Measurements from ENCODE around the gene MAP3K2. TPM values are rescaled to one million over a fixed set of nuclear protein-coding genes. Genes with fewer than 3 reads are reported as not detected.

The MAP3K2 gene
- total RNA-seq, 4 donors from 2014 or later = 29.4 to 37.4 (median 31.3) TPM

DNA sequence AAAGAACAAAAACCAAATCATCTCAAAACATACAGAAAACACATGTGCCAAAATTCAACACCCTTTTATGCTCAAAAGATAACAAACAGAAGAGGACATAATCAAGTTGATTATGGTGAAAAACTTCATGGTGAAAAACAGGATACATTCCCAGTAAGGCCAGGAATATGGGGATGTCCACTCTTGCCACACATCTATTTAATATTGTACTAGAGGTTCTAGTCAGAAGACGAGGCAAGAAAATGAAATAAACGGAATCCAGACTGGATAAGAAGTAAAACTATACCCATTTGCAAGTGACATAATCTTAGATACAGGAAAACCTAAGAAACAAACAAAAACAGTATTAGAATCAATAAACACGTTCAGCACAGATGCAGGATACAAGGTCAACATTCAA lies 40.8 kb downstream of the MAP3K2 start:
- no peaks in the 10 kb centered on the region for H3K4me1 ChIP-seq
- H3K4me3 ChIP-seq = no peak overlapping the region
- intact Hi-C loops (cut with DNase I) = no loop called here
- TF ChIP-seq, protein P1, sequence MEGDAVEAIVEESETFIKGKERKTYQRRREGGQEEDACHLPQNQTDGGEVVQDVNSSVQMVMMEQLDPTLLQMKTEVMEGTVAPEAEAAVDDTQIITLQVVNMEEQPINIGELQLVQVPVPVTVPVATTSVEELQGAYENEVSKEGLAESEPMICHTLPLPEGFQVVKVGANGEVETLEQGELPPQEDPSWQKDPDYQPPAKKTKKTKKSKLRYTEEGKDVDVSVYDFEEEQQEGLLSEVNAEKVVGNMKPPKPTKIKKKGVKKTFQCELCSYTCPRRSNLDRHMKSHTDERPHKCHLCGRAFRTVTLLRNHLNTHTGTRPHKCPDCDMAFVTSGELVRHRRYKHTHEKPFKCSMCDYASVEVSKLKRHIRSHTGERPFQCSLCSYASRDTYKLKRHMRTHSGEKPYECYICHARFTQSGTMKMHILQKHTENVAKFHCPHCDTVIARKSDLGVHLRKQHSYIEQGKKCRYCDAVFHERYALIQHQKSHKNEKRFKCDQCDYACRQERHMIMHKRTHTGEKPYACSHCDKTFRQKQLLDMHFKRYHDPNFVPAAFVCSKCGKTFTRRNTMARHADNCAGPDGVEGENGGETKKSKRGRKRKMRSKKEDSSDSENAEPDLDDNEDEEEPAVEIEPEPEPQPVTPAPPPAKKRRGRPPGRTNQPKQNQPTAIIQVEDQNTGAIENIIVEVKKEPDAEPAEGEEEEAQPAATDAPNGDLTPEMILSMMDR (IDR thresholded peaks at IDR 0.05) = no peak
- TF ChIP-seq POLR2A (IDR thresholded peaks at IDR 0.05) = no peak
- H3K27ac ChIP-seq = no peak overlapping the region
- no peaks in the 10 kb centered on the region for H3K27me3 ChIP-seq
- DNase-seq = no peak
- peaks cover 0 to 16% (median 0%) of the 10 kb centered on the region in 3 donors for H3K36me3 ChIP-seq
- WGBS, 2 donors = 68 to 84% methylated on average over 3 of the region's 3 CpGs
- H3K9me3 ChIP-seq = no peaks in the 10 kb centered on the region

DNA sequence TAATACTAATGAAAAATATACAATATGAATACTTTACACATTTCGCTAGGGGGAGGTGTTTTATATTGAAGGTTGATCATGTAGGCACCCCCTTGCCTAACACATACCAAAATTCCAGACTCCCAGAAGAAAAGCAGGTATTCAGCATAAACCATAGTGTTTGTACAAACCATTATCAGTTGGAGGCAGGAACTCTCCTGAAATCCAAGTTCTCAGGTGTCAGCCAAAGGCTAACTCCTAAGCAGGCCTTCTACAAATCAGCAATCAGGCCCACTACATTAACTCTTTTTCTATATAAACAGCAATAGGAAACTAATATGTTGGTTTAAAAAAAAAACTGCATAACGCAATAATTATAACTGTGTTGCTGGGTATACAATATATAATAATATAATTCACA lies 44.5 kb downstream of the MAP3K2 start:
- Histone ChIP-seq H3K4me1 (no peaks in the 10 kb centered on the region), H3K36me3 (peaks cover 0 to 46% (median 3%) of the 10 kb centered on the region in 3 donors), H3K9me3 (no peaks in the 10 kb centered on the region), H3K4me3 (no peak overlapping the region), H3K27me3 (no peaks in the 10 kb centered on the region), H3K27ac (no peak overlapping the region)
- DNase-seq = no peak
- 89 to 92% methylated on average over 2 of the region's 2 CpGs for WGBS, 2 donors
- intact Hi-C loops (cut with DNase I) = no loop called here
- TF ChIP-seq, protein P1 (IDR thresholded peaks at IDR 0.05) = no peak
- no peak for TF ChIP-seq POLR2A (IDR thresholded peaks at IDR 0.05)

DNA sequence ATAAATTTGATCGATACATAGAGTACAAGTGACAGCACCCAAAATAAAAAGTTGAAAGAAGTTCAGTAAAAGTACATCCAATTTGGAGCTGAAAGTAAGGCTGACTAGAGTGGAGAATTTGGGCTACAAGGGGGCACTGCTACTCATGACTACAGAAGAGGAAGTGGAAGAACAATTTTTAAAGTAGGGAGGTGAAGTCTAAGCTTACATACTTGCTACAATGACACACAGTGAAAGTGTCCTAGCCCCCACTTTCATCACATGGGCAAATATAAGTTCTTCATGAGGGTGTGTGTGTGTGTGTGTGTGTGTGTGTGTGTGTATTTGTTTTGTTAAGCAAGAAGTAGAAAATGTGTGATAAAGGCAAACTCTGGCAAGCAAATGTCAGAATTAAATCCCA lies 45.7 kb downstream of the MAP3K2 start:
- peaks cover 0 to 58% (median 4%) of the 10 kb centered on the region in 3 donors for H3K36me3 ChIP-seq
- H3K4me3 ChIP-seq = no peak overlapping the region
- no peaks in the 10 kb centered on the region for H3K4me1 ChIP-seq
- TF ChIP-seq, protein P1 (IDR thresholded peaks at IDR 0.05) = no peak
- no peak for TF ChIP-seq POLR2A (IDR thresholded peaks at IDR 0.05)
- H3K27ac ChIP-seq = no peak overlapping the region
- no peaks in the 10 kb centered on the region for H3K9me3 ChIP-seq
- 100% methylated on average over 1 of the region's 1 CpG for WGBS, 2 donors
- no peaks in the 10 kb centered on the region for H3K27me3 ChIP-seq
- intact Hi-C loops (cut with DNase I) = no loop called here
- no peak for DNase-seq

DNA sequence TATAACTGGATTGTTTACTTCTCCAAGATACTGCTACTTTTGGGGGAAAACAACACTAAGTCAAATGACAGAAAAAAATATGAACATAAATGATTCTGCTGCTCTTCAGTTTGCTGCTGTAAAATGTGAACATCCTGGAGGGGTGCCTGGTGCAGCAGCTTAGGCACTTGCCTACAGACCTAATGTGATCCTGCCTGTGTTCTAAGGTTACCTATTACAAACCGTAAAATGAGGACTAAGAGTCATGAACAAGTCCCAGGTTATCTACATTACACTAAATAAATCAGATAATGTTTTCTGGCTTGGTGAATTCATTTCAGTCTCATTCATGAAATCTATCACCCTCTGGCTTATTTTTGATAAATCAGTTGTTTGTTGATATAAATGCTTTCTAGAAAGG lies 55.4 kb downstream of the MAP3K2 start:
- TF ChIP-seq, protein P1 (IDR thresholded peaks at IDR 0.05) = no peak
- TF ChIP-seq POLR2A (IDR thresholded peaks at IDR 0.05) = no peak
- intact Hi-C loops (cut with DNase I) = no loop called here
- 100% methylated on average over 1 of the region's 1 CpG for WGBS, 2 donors
- H3K27me3 ChIP-seq = no peaks in the 10 kb centered on the region
- H3K4me3 ChIP-seq = no peak overlapping the region
- peaks cover 0 to 98% (median 7%) of the 10 kb centered on the region in 3 donors for H3K36me3 ChIP-seq
- no peak for DNase-seq
- no peaks in the 10 kb centered on the region for H3K9me3 ChIP-seq
- no peak overlapping the region for H3K27ac ChIP-seq
- H3K4me1 ChIP-seq = no peaks in the 10 kb centered on the region

DNA sequence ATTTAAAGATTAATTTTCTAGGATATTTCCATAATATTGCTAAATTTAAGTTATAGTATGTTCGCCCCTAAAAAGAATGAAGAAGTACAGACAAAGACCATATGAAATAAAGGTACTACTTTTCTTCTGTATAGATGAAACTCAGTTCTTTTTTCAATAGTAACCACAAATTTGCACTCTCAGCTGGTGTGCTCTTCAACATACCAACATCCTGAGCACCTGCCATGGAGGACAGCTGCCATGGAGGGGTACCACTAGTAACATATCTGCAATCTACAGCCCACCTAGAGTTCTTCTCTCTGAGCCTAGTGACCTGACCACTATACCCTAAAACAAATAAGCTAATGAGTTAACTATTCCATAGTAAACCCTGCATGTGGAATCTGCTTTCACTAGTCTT lies 57.0 kb downstream of the MAP3K2 start:
- H3K27me3 ChIP-seq = no peaks in the 10 kb centered on the region
- H3K4me3 ChIP-seq = no peak overlapping the region
- H3K4me1 ChIP-seq = no peaks in the 10 kb centered on the region
- H3K9me3 ChIP-seq = no peaks in the 10 kb centered on the region
- intact Hi-C loops (cut with DNase I) = no loop called here
- no peak for DNase-seq
- no peak overlapping the region for H3K27ac ChIP-seq
- 93 to 100% methylated on average over 1 of the region's 1 CpG for WGBS, 2 donors
- TF ChIP-seq POLR2A (IDR thresholded peaks at IDR 0.05) = no peak
- TF ChIP-seq, protein P1 (IDR thresholded peaks at IDR 0.05) = no peak
- H3K36me3 ChIP-seq = peaks cover 0 to 96% (median 0%) of the 10 kb centered on the region in 3 donors

All from esophagus squamous epithelium (tissue), 5 donors.